22Rv1 (cell line): ENCODE measurements around the gene PTPRJ.
A peak's percentile ranks its signal among the peaks of the same experiment; 100 is the strongest.

Experiments used
- H3K27ac ChIP-seq: fragments of 450-650 bp; 2 replicates; pipeline ENCODE4 v1.5.1; 2017
- CTCF ChIP-seq: fragments of 450-650 bp; IDR thresholded peaks from 2 replicates; pipeline ENCODE4 v1.5.1; 2017; ENCODE audit warnings: mild to moderate bottlenecking
- ZFX ChIP-seq: fragments of 450-650 bp; IDR thresholded peaks from 2 replicates; pipeline ENCODE4 v1.6.1; 2017; ENCODE audit warnings: antibody characterized with exemption, borderline replicate concordance

The PTPRJ gene

GRCh38 chr11:48210052-48210451 lies 229.7 kb downstream of the PTPRJ start:
- TF ChIP-seq ZFX (no peak), CTCF (peak; percentile 22; the same call in 1 of the 2 replicates)
- H3K27ac ChIP-seq = no peak overlapping the region

- TF ChIP-seq ZFX (no peak), CTCF (no peak)
- H3K27ac ChIP-seq = no peak within 1 kb of the TSS
These were observed 236.2 kb downstream of the PTPRJ start, which contains the start of gene OR4B1 for GRCh38 chr11:48216510-48216909. Gene OR4B1, plus strand, starts transcription at chr11:48216810. Its CDS starts 0 bp downstream, at chr11:48216810.
